Activated T-helper 17 cell treated with anti-CD3 and anti-CD28 coated beads, Interleukin-2, amount 50 U/mL, for 72 hours (primary cell): ENCODE data around the gene PTCHD1. TPM values are rescaled to one million over a fixed set of nuclear protein-coding genes. Genes with fewer than 3 reads are reported as not detected.

Experiments used
- ATAC-seq: fragments of 150-1000 bp; cut with Tn5 transposase; replicated peaks from 2 replicates; pipeline ENCODE4 v1.10.0; 2021; ENCODE audit warnings: mild to moderate bottlenecking, moderate library complexity
- H3K27ac Mint-ChIP-seq: one replicate; pipeline ENCODE4 v1.8.0; 2022; ENCODE audit warnings: mixed read lengths
- H3K27me3 Mint-ChIP-seq: one replicate; pipeline ENCODE4 v1.8.0; 2022; ENCODE audit warnings: mixed read lengths
- H3K36me3 Mint-ChIP-seq: one replicate; pipeline ENCODE4 v1.8.0; 2022; ENCODE audit warnings: low read depth, mild to moderate bottlenecking, mixed read lengths
- H3K4me1 Mint-ChIP-seq: one replicate; pipeline ENCODE4 v1.8.0; 2022; ENCODE audit warnings: mixed read lengths
- H3K4me3 Mint-ChIP-seq: one replicate; pipeline ENCODE4 v1.8.0; 2022; ENCODE audit warnings: mild to moderate bottlenecking, mixed read lengths
- H3K9me3 Mint-ChIP-seq: one replicate; pipeline ENCODE4 v1.8.0; 2022; ENCODE audit warnings: mixed read lengths
- total RNA-seq, 2 donors: library from RNA; stranded (reverse); gene quantifications; one replicate each; pipeline ENCODE4 v1.2.3, GENCODE V29; 2022

PTCHD1 gene
- total RNA-seq: under 1 TPM in 1 of 2 donors, not detected in 1; 0.03 TPM

GRCh38 chrX:23334848-23335599, at the start of gene PTCHD1:
Gene PTCHD1, plus strand, starts transcription at chrX:23334849. Its CDS starts 27 bp downstream, at chrX:23334876.
- no peak within 1 kb of the TSS for H3K4me3 Mint-ChIP-seq
- no peak within 1 kb of the TSS for H3K27ac Mint-ChIP-seq
- H3K9me3 Mint-ChIP-seq: no peaks in the 10 kb centered on the region
- peaks cover 23% of the 10 kb centered on the region for H3K27me3 Mint-ChIP-seq
- H3K36me3 Mint-ChIP-seq: no peaks in the 10 kb centered on the region
- ATAC-seq: no peak
- no peaks in the 10 kb centered on the region for H3K4me1 Mint-ChIP-seq

- no peaks in the 10 kb centered on the region for H3K27me3 Mint-ChIP-seq
- H3K4me1 Mint-ChIP-seq: no peaks in the 10 kb centered on the region
- no peaks in the 10 kb centered on the region for H3K9me3 Mint-ChIP-seq
- no peak overlapping the region for H3K4me3 Mint-ChIP-seq
- no peaks in the 10 kb centered on the region for H3K36me3 Mint-ChIP-seq
- no peak overlapping the region for H3K27ac Mint-ChIP-seq
- no peak for ATAC-seq
These were observed 47.9 kb upstream of the PTCHD1 start for GRCh38 chrX:23286731-23287130.

GRCh38 chrX:23287191-23287725, 47.4 kb upstream of the PTCHD1 start:
- H3K9me3 Mint-ChIP-seq: no peaks in the 10 kb centered on the region
- no peak for ATAC-seq
- H3K36me3 Mint-ChIP-seq: no peaks in the 10 kb centered on the region
- no peaks in the 10 kb centered on the region for H3K4me1 Mint-ChIP-seq
- no peaks in the 10 kb centered on the region for H3K27me3 Mint-ChIP-seq
- no peak overlapping the region for H3K27ac Mint-ChIP-seq
- no peak overlapping the region for H3K4me3 Mint-ChIP-seq

GRCh38 chrX:23292354-23292987, 42.2 kb upstream of the PTCHD1 start:
- Mint-ChIP-seq H3K4me1 (no peaks in the 10 kb centered on the region), H3K27me3 (no peaks in the 10 kb centered on the region), H3K27ac (no peak overlapping the region), H3K36me3 (no peaks in the 10 kb centered on the region), H3K4me3 (no peak overlapping the region), H3K9me3 (no peaks in the 10 kb centered on the region)
- ATAC-seq: no peak

- no peak overlapping the region for H3K27ac Mint-ChIP-seq
- no peaks in the 10 kb centered on the region for H3K36me3 Mint-ChIP-seq
- H3K9me3 Mint-ChIP-seq: no peaks in the 10 kb centered on the region
- no peak for ATAC-seq
- H3K4me1 Mint-ChIP-seq: no peaks in the 10 kb centered on the region
- no peaks in the 10 kb centered on the region for H3K27me3 Mint-ChIP-seq
- H3K4me3 Mint-ChIP-seq: no peak overlapping the region
These were observed 41.5 kb upstream of the PTCHD1 start for GRCh38 chrX:23292988-23293651.

GRCh38 chrX:23304881-23305280, 29.8 kb upstream of the PTCHD1 start:
- Mint-ChIP-seq H3K27ac (no peak overlapping the region), H3K36me3 (no peaks in the 10 kb centered on the region), H3K4me1 (no peaks in the 10 kb centered on the region), H3K9me3 (no peaks in the 10 kb centered on the region), H3K27me3 (no peaks in the 10 kb centered on the region), H3K4me3 (no peak overlapping the region)
- ATAC-seq: no peak

- no peaks in the 10 kb centered on the region for H3K36me3 Mint-ChIP-seq
- no peaks in the 10 kb centered on the region for H3K4me1 Mint-ChIP-seq
- no peaks in the 10 kb centered on the region for H3K9me3 Mint-ChIP-seq
- no peak overlapping the region for H3K4me3 Mint-ChIP-seq
- no peak for ATAC-seq
- H3K27ac Mint-ChIP-seq: no peak overlapping the region
- H3K27me3 Mint-ChIP-seq: no peaks in the 10 kb centered on the region
These were observed 22.9 kb upstream of the PTCHD1 start for GRCh38 chrX:23311731-23312130.

- no peaks in the 10 kb centered on the region for H3K4me1 Mint-ChIP-seq
- no peaks in the 10 kb centered on the region for H3K9me3 Mint-ChIP-seq
- no peak overlapping the region for H3K27ac Mint-ChIP-seq
- H3K36me3 Mint-ChIP-seq: no peaks in the 10 kb centered on the region
- no peaks in the 10 kb centered on the region for H3K27me3 Mint-ChIP-seq
- no peak overlapping the region for H3K4me3 Mint-ChIP-seq
- no peak for ATAC-seq
These were observed 22.5 kb upstream of the PTCHD1 start for GRCh38 chrX:23312136-23312535.

GRCh38 chrX:23317799-23318724, 16.6 kb upstream of the PTCHD1 start:
- H3K9me3 Mint-ChIP-seq: no peaks in the 10 kb centered on the region
- H3K4me1 Mint-ChIP-seq: no peaks in the 10 kb centered on the region
- H3K4me3 Mint-ChIP-seq: no peak overlapping the region
- no peak overlapping the region for H3K27ac Mint-ChIP-seq
- no peaks in the 10 kb centered on the region for H3K27me3 Mint-ChIP-seq
- H3K36me3 Mint-ChIP-seq: no peaks in the 10 kb centered on the region
- peak; percentile 38 for ATAC-seq

GRCh38 chrX:23327104-23327503, 7.5 kb upstream of the PTCHD1 start:
- Mint-ChIP-seq H3K36me3 (no peaks in the 10 kb centered on the region), H3K27me3 (peaks cover 20% of the 10 kb centered on the region), H3K4me3 (no peak overlapping the region), H3K4me1 (no peaks in the 10 kb centered on the region), H3K9me3 (no peaks in the 10 kb centered on the region), H3K27ac (no peak overlapping the region)
- no peak for ATAC-seq

GRCh38 chrX:23331701-23332100, 2.9 kb upstream of the PTCHD1 start:
- Mint-ChIP-seq H3K9me3 (no peaks in the 10 kb centered on the region), H3K36me3 (no peaks in the 10 kb centered on the region), H3K27ac (no peak overlapping the region), H3K4me3 (no peak overlapping the region), H3K27me3 (peaks cover 30% of the 10 kb centered on the region), H3K4me1 (no peaks in the 10 kb centered on the region)
- no peak for ATAC-seq

- Mint-ChIP-seq H3K36me3 (no peaks in the 10 kb centered on the region), H3K4me1 (no peaks in the 10 kb centered on the region), H3K27me3 (peaks cover 26% of the 10 kb centered on the region), H3K4me3 (no peak overlapping the region), H3K9me3 (no peaks in the 10 kb centered on the region), H3K27ac (no peak overlapping the region)
- ATAC-seq: no peak
These were observed 2.4 kb upstream of the PTCHD1 start for GRCh38 chrX:23332101-23332887.
